Activated gamma-delta T cell treated with anti-CD3 and anti-CD28 coated beads, Interleukin-2, amount 50 U/mL, for 16 hours (primary cell): ENCODE results near the gene ADAM12.

Experiments
- DNase-seq: peaks from one replicate; pipeline ENCODE4 v3.0.0-alpha.2; 2020; ENCODE audit warnings: low read depth

ADAM12 gene, protein sequence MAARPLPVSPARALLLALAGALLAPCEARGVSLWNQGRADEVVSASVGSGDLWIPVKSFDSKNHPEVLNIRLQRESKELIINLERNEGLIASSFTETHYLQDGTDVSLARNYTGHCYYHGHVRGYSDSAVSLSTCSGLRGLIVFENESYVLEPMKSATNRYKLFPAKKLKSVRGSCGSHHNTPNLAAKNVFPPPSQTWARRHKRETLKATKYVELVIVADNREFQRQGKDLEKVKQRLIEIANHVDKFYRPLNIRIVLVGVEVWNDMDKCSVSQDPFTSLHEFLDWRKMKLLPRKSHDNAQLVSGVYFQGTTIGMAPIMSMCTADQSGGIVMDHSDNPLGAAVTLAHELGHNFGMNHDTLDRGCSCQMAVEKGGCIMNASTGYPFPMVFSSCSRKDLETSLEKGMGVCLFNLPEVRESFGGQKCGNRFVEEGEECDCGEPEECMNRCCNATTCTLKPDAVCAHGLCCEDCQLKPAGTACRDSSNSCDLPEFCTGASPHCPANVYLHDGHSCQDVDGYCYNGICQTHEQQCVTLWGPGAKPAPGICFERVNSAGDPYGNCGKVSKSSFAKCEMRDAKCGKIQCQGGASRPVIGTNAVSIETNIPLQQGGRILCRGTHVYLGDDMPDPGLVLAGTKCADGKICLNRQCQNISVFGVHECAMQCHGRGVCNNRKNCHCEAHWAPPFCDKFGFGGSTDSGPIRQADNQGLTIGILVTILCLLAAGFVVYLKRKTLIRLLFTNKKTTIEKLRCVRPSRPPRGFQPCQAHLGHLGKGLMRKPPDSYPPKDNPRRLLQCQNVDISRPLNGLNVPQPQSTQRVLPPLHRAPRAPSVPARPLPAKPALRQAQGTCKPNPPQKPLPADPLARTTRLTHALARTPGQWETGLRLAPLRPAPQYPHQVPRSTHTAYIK

DNA sequence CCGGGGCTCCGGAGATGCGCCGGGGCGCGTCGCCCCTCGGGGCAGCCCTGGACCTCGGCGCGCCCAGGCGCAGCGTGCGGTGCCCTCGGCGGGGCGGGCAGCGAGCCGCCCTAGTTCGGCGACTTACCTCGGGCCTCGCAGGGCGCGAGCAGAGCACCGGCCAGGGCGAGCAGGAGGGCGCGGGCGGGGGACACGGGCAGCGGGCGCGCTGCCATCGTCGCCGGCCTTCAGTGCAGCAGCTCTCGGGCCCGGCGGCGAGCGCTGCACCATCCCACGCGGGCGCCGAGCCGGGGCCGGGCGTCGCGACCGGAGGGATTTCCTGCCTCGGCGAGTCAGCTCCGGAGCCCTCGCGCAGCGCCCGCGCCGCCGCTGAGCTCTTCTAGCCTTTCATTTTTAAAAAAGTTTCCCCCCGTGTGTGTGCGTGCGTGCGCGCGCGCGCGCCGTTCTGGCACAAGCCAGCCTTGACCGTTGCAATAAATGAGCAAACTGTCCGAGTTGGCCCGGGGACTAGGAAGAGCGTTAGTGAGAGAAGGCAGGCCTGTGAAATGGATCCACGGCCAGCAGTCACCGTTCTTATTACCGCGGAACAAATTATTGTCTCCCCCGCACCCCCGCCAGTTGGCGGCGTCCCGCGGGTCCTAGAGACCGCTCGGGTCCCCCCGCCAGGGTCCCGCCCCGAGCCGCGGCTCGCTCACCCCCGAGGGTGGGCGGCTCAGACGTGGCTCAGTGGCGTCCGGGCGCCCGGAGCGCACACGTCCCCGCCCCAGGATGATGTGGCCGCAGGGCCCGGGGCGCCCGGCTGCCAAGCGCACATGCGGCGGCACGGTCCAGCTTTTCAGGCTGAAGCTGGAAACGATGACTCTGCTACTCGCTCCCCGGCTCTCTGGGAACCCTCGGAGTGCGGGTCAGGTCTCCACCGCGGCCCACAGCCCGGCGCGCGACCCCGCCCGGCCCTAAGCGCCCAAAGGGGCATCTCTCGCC is at the start of gene ADAM12:
Gene ADAM12 (minus strand): TSS at position 547 of the 981 bp plus-strand sequence. CDS start 332 bp downstream, at position 215.
- DNase-seq = no peak

DNA sequence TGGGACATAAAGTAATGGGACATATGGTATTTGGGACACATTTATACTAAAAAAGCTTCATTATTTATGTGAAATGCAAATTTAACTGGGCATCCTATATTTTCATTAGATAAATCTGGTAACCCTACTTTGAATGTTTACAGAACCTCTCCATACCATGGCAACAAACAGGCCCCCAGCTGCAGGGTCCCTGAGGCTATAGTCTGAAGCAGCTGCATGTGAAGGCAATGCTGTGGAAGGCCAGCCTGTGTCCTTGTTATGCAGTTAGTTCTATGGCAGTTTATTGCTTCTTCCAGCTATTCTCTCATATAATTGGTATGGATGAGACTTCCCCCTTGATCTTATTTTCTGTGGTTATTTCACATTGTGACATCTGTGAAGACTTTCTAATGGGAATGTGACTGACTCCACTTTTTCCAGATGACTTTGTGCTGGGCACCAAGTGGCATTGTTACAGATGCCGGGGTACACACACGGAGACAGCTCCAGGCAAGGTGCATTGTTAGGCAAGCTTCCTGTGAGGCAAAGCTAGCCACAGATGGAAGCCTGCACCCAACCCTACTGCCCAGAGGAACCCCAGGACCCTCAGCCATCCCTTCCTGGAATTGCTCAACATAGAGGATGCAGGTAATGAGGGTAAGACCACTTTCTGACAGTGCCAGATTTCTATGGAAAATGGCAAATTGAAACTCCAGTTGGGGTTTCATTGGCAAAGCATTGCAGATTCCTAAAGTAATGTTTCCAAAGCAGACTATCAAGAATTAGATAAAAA is 49.5 kb upstream of the ADAM12 start:
- DNase-seq = no peak

DNA sequence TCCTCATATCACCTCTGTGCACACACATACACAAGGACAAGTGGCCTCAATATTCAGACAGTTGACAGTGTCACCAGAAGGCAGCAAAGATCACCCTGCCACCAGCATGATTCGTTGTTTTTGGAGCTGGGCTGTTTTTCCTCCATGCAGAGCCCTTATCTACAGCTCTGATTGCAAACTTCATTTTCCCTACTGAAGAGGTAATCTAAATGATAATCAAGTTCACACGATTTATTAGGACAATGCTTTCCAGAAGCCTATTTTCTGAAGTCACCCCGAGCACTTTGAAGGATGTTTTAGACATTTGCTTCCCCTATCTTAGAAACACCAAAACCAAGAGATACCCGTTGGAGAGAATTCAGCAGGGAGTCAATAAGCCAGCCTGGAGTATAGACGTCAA is 46.0 kb upstream of the ADAM12 start:
- DNase-seq = no peak

DNA sequence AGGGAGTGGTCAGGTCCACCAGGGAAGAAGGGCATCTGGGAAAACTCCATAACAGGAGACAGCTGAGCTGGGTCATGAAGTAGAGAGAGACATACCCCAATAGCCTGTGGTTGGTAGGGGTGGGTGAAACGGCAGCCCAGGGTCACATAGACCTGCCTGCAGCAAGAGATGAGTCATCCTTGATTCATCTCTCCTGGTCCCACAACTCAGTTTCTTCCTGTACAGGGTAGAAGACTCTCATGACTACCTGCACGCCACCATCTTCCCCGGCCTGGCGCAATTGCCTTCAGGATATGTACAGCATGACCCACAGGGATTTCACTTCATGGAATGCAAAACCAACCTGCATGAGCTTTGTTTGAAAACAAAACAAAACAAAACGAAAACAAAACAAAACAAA is 45.1 kb upstream of the ADAM12 start:
- DNase-seq = no peak

DNA sequence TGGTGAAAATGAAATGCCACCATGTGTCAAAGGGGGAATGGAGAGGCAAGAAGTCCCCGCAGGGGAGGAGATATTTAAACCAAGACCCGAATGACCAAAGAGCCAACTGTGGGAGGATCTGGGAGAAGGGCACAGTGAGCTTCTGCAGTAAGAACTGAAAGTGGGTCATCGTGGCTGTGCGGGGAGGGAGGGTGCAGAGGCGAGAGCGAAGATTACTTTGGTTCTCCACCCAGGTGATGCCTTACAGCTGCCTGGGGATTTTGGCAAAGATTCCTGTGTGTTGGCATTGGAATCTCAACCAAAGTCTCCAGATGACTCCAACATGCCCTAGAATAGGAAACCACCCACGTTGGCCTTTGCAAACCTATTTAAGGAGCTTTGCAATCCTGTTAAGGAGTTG is 44.2 kb upstream of the ADAM12 start:
- DNase-seq = no peak

DNA sequence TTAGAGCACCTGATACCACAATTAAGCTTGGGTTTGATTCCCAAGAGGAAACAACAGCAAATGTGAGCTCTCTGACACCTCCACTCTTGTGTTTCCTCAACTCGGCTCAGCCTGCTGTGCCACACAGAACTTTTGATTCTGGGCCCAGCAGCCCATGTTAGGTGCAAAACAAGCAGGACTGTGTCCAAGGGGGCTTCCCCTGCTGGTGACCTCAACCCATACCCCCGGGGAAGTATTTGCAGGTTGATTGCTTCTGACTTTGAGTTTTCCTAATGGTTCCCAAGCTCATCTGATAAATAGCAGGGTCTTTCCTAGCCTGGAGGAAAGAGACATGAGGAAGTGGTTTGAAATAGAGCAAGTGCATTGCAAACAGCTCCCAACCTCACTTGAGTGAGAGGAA is 43.5 kb upstream of the ADAM12 start:
- DNase-seq = no peak

DNA sequence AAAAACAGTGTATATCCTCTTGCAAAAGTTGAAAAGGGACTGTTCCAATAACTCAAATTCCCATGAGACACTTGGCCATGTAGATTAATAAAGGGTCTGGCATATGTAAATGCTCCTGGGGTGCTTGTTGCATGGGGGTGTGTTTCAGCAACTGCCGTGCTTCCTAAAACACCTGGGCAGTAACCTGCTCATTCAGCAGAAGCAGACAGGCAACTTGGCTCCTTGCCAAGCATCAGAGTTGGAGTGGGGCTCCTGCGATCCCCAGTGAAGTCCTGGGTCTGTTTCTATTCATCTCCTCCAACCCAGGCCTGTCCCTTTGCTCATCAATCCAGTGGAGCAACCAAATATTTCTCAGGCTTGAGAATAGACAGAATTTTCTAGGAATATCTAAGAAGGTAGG is 42.2 kb upstream of the ADAM12 start:
- no peak for DNase-seq

DNA sequence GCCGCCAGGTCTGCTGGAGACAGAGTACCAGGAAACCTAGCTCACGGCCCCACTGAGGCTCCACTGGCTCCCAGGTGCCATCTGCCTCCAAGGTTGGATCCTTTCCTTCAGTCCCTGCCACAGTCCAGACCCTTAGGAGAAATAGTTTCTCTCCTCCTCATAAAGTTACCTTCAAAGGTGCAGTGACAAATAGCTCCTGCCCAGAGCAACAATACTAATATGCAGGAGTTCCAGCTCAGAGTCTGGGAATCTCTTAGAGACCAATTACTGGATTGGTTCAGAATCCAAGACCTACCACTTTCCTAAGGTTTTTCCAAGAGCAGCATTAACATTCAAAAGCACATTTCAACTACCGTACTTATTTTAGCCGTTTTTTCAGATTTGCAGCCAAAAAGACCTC is 41.0 kb upstream of the ADAM12 start:
- no peak for DNase-seq

DNA sequence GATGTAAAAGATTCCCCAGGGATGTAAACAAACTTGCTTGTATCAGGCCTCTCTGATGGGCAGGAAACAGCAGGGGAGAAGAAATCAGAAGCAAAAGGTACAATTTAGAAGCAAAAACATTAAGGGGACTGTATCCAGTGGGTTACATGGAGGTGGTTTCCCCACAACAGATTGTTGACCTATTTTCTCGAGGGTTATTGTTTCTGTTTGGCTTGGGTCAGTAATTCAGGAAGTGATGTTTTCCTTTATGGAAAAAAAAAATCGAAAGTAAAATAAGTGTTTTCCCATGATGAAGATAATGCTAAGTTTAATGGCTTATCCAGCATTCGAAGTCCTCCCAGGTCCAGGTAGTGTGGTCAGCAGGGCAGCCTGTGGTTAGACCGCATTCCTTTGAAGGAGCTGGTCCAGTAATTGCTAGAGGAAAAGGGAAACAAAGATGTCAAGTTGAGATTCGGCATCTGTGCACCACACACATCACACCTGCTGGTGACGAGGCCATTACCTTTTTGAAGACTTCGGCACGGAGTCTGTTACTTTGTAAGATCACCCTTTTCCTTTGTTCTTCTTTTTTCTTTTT is 37.3 kb upstream of the ADAM12 start:
- DNase-seq = no peak

DNA sequence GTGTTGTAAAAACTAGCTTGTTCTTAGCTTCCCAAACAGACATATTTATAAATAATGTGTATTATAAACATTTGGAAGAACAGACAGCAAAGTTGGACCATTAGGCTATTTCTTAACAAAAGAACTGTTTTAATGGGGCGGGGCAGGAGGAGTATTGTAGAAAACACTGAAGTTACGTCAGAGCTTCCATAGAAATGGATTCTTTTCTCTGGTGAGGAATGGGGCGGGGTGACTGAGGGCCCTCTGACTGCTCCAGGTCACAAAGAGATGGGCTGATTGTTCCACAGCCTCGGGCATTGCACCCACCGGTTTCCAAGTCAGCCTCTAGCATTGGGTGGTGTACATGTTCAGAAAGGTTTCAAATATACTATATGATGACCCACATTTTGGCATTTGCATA is 36.8 kb upstream of the ADAM12 start:
- no peak for DNase-seq

DNA sequence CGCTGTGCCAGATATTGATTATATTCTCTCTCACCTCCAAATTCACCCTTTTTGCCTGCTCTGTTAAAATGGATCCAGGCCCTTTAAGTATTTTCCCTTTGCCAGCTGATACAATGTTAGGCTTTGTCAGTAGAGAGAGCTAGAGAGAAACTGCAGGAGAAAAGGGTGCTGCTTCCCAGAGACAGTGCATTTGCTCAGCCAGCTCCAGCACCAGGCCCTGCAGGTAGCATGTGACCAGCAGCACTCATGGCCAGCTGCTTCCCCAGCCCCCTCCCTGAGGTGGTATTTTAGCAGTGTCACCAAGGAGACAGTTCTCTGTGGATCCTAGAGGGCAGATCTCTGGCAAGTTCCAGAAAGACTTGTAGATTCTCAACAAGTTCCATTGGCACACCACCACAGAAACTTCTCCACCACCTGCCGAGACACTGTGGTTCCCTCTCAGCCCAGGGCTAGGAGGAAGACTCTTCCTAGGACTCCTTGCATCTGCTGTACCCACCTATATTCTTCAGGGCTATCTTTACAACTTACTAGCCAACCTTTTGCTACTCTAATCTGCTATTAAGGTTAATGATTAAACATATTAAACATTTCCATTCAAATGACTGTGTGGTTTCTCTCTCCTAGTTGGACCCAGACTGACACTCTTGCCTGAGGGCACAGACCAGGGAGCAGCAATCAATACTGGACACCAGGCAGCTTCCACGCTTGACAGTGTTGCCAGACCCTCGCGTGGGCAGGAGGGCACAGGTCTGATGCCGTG is 35.6 kb upstream of the ADAM12 start:
- DNase-seq = no peak

DNA sequence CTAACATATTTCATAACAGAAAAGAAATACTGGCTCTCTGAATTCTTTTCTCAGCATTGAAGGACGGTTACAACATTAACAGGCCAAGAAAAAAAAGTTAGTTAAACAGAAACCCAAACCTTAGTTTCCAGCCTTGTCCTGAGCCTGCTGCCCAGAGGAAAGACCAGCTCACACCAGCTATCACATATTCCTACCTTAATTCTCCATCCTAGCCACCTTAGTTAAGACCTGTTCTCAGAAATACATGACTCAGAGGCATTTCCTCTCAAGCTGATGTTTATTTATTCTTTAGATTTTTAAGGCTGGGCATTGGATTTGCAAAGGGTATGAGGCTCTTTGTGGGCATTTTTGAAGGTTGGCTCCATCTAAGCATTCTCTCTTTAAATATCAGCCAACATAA is 34.3 kb upstream of the ADAM12 start:
- no peak for DNase-seq

DNA sequence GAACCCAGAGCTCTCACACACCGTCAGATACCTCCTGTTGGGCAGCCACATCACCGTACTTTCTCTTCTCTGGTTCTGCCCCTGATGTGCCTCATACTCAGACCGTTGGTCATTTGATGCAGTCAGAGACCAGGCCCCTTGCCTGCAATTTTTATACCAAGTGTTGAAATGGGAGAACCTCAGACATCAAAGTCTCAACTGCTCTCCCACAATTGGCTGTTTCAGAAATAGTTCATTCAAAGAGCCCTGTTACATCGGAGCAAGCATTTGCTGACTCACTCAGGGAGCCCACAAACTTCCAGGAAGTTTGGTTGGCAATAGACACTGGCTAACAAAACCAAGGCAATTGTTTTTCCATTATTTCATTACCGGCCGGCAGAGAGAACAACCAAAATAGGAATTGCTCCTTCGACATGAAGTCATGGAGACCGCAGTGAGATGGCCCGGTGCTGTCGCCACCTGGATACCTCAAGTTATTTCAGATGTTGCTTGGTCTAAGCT is 33.5 kb upstream of the ADAM12 start:
- DNase-seq = no peak

DNA sequence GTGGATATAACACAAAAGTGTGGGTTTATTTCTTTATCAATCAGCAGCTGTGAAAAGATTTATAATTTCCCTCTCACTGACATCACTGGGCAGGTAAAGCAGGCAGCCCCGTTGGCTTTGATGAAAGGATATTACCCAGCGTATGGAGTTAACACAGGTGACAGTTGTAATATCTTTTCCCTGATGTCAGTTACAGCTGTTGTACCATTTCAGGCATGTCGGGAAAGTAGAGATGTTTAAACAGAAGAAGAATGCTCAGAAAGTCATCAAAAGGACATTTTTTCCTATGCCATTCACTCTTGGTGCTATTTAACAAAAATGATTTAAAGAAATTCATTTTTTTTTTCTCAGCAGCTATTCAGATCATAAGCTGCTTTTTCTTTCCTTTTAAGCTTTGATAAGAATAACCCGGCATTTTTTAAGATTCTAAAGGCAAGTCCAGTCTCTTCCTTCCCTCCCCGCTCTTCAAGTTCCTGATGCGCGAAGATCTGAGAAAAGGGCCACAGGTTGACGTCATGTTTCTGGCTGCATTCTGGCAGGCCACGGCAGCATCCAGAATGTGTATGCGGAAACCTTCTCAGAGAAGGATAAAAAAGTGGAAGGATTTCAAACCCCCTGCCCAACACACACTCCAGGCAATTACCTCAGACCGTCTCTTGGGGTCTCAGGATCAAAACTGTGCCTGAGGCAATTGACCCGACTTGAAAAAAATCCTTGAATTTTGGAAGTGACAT is 32.5 kb upstream of the ADAM12 start:
- no peak for DNase-seq

DNA sequence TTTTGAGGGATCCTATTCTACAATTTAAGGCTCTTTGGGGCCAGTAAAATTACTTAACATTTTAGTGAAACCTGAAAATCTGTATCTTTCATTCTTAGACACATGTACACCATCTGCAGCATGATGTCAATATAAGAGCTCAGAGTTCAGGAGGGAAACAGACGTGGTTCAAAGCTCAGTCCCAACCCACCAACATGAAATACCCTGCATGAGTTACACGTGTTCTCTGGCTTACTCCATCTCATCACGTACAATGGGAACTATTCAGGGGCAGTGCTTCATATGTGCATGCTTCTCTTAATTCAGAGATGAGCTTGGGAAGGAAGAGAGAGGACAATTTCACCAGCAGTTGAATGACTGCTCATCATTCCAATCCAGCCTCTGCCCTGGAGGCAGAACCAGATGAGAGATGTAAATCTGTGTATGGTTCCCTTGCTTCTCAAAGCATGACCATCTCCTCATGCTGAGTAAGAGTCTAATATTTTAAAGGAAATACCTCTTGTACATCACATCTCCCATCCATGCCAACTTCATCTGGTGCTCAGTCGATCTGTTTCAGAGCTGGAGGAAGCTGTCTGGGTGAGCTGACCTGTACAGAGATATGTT is 29.0 kb upstream of the ADAM12 start:
- no peak for DNase-seq

DNA sequence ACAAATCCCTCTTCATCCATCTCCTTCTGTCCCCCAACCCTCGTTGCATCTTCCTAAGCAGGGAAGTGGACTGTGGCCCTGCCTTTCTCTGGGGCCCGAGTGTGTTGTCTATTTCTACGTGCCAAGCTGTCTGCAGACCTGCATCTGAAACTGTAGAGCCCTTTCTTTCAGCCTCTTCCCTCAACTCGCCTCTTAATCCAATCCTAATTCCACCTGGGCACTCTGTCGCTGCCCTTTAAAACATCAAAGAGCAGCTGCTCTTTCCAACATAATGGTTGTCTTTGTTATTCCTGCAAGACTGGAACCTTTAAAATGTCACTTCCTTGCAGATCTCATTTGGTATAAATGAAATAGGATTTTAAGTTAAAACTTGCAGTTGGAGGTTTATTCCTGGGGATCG is 21.5 kb upstream of the ADAM12 start:
- no peak for DNase-seq

DNA sequence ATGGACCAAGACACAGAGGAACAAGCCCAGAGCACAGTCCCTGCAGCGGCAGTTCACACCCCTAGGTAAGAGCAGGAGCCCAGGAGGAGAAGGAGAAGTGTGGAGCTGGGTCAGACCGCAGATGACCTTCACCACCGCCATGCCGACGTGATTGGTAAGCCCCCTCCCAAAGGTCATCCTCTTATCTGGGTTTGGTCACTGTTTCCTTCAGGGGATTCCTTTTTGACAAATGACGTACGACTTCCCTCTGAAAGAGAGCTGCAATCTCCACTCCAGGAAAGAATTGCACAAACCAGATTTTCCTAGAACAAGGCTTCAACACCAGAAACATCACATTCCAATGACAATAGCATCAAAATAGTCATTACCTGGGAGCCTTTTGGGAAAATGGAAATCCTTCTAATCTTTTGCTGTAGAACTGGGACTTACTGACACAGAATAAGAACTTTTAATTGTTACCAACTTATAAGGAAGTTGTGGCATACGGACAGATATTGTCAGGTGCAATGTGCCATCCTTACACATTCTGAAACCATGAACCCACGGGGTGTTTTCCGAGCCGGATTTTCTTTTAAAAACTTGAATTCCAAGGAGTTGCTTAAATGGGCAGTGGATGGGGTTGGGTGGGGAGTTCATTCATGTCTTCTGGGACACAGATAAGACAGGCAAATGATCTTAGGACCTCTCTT is 20.8 kb upstream of the ADAM12 start:
- DNase-seq = no peak

DNA sequence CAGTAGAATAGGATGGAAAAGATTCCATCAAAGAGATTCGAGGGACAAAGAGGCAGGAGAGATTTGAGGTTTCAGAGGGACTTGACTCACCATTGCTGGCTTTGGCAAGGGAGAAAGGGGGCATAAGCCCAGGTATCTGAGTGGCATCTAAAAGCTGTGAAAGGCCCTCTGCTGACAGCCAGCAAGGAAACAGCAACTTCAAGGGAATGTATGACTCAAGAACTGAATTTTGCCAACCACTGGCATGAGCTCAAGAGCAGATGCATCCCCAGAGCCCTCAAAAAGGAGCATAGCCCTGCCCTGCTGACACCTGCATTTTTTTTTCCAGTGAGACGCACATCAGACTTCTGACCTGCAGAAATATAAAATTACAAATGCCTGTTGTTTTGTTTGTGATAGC is 19.6 kb upstream of the ADAM12 start:
- DNase-seq = no peak
